ENCODE results near the gene KIF6.

- no peak for TF ChIP-seq EZH2 (IDR thresholded peaks at IDR 0.05; ENCODE audit: borderline replicate concordance, low read depth, low read length, severe bottlenecking)
- TF ChIP-seq, protein P1, sequence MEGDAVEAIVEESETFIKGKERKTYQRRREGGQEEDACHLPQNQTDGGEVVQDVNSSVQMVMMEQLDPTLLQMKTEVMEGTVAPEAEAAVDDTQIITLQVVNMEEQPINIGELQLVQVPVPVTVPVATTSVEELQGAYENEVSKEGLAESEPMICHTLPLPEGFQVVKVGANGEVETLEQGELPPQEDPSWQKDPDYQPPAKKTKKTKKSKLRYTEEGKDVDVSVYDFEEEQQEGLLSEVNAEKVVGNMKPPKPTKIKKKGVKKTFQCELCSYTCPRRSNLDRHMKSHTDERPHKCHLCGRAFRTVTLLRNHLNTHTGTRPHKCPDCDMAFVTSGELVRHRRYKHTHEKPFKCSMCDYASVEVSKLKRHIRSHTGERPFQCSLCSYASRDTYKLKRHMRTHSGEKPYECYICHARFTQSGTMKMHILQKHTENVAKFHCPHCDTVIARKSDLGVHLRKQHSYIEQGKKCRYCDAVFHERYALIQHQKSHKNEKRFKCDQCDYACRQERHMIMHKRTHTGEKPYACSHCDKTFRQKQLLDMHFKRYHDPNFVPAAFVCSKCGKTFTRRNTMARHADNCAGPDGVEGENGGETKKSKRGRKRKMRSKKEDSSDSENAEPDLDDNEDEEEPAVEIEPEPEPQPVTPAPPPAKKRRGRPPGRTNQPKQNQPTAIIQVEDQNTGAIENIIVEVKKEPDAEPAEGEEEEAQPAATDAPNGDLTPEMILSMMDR (IDR thresholded peaks at IDR 0.05; ENCODE audit: borderline replicate concordance, extremely low read depth, low read length, poor library complexity, severe bottlenecking): no peak
Observed at GRCh38 chr6:39321761-39322160, 403.4 kb downstream of the KIF6 start.
